ENCODE data around the gene NTNG1.

- TF ChIP-seq CTCF (IDR thresholded peaks at IDR 0.05) (no peak), POLR2A (IDR thresholded peaks at IDR 0.05) (no peak), EP300 (IDR thresholded peaks at IDR 0.05) (no peak)
Measured at GRCh38 chr1:107523061-107523460, 382.2 kb downstream of the NTNG1 start.
